Liver (tissue), 9 donors: ENCODE data around the gene BRF1. TPM values are rescaled to one million over a fixed set of nuclear protein-coding genes. Genes with fewer than 3 reads are reported as not detected.

Experiments
- DNase-seq: peaks from one replicate; pipeline ENCODE4 v3.0.0-alpha.2; 2017; ENCODE audit warnings: low spot score
- H3K27ac ChIP-seq, 2 donors: one replicate each; pipeline ENCODE4 v1.7.0; 2013; ENCODE audit warnings: inconsistent platforms in 2 of 2, low read length in 2 of 2, control low read depth in 1 of 2, low read depth in 1 of 2, mild to moderate bottlenecking in 1 of 2
- H3K27me3 ChIP-seq, 4 donors: one replicate each; pipeline versions ENCODE4 v1.6.1 to v1.7.0; 2013; ENCODE audit warnings: low read length in 3 of 4, inconsistent platforms in 1 of 4, mild to moderate bottlenecking in 1 of 4, moderate library complexity in 1 of 4; ENCODE audit not compliant: control insufficient read depth in 4 of 4, insufficient read depth in 4 of 4
- H3K36me3 ChIP-seq, 4 donors: one replicate each; pipeline versions ENCODE4 v1.6.1 to v1.7.0; 2013; ENCODE audit warnings: low read length in 3 of 4, mild to moderate bottlenecking in 3 of 4, low read depth in 1 of 4, moderate library complexity in 1 of 4; ENCODE audit not compliant: control insufficient read depth in 4 of 4, insufficient read depth in 3 of 4
- H3K4me1 ChIP-seq, 4 donors: one replicate each; pipeline versions ENCODE4 v1.6.1 to v1.7.0; 2013; ENCODE audit warnings: low read length in 3 of 4, mild to moderate bottlenecking in 3 of 4, moderate library complexity in 1 of 4; ENCODE audit not compliant: control insufficient read depth in 4 of 4, insufficient read depth in 4 of 4
- H3K4me3 ChIP-seq, 3 donors: one replicate each; pipeline versions ENCODE4 v1.6.1 to v1.7.0; 2013; ENCODE audit warnings: low read length in 3 of 3, control low read depth in 1 of 3, low read depth in 1 of 3, mild to moderate bottlenecking in 1 of 3
- H3K9ac ChIP-seq, 2 donors: one replicate each; pipeline ENCODE4 v1.7.0; 2013; ENCODE audit warnings: low read length in 2 of 2, mild to moderate bottlenecking in 2 of 2, moderate library complexity in 2 of 2, control low read depth in 1 of 2, low read depth in 1 of 2
- H3K9me3 ChIP-seq, 4 donors: one replicate each; pipeline versions ENCODE4 v1.6.1 to v1.7.0; 2013; ENCODE audit warnings: low read length in 3 of 4; ENCODE audit not compliant: control insufficient read depth in 4 of 4
- ATF3 ChIP-seq: IDR thresholded peaks from 2 replicates; pipeline ENCODE4 v1.6.1; 2016; ENCODE audit warnings: antibody characterized with exemption
- CTCF ChIP-seq: fragments of 150-350 bp; IDR thresholded peaks from 2 replicates; pipeline ENCODE4 v1.5.1; 2017; ENCODE audit warnings: improper control_type of control experiment, low read depth, low read length; ENCODE audit not compliant: missing input control
- EGR1 ChIP-seq, 2 donors: IDR thresholded peaks; 2 replicates each; pipeline ENCODE4 v1.6.1; 2016 to 2018; ENCODE audit warnings: antibody characterized with exemption in 2 of 2, low read depth in 2 of 2
- FOXA1 ChIP-seq: IDR thresholded peaks from 2 replicates; pipeline ENCODE4 v1.6.1; 2016; ENCODE audit warnings: antibody characterized with exemption
- GABPA ChIP-seq, 2 donors: IDR thresholded peaks in 1 of 2; conservative IDR thresholded peaks in 1 of 2; 2 replicates each; pipeline ENCODE4 v1.6.1; 2016; ENCODE audit warnings: antibody characterized with exemption in 2 of 2, mild to moderate bottlenecking in 1 of 2, moderate library complexity in 1 of 2
- HNF4A ChIP-seq, 2 donors: conservative IDR thresholded peaks; 2 replicates each; pipeline ENCODE4 v1.6.1; 2016; ENCODE audit warnings: antibody characterized with exemption in 2 of 2, mild to moderate bottlenecking in 2 of 2
- HNF4G ChIP-seq: IDR thresholded peaks from 2 replicates; pipeline ENCODE4 v1.6.1; 2016; ENCODE audit warnings: antibody characterized with exemption
- JUND ChIP-seq, 2 donors: IDR thresholded peaks; 2 replicates each; pipeline ENCODE4 v1.6.1; 2016; ENCODE audit warnings: antibody characterized with exemption in 2 of 2
- MAX ChIP-seq: IDR thresholded peaks from 2 replicates; pipeline ENCODE4 v1.6.1; 2016; ENCODE audit warnings: antibody characterized with exemption
- REST ChIP-seq: IDR thresholded peaks from 2 replicates; pipeline ENCODE4 v1.6.1; 2016; ENCODE audit warnings: antibody characterized with exemption, mild to moderate bottlenecking
- RXRA ChIP-seq, 2 donors: IDR thresholded peaks; 2 replicates each; pipeline ENCODE4 v1.6.1; 2017 to 2018; ENCODE audit warnings: antibody characterized with exemption in 2 of 2, mild to moderate bottlenecking in 1 of 2
- SP1 ChIP-seq: IDR thresholded peaks from 2 replicates; pipeline ENCODE4 v1.6.1; 2018; ENCODE audit warnings: antibody characterized with exemption, mild to moderate bottlenecking
- TAF1 ChIP-seq: conservative IDR thresholded peaks from 2 replicates; pipeline ENCODE4 v1.6.1; 2016; ENCODE audit warnings: antibody characterized with exemption, mild to moderate bottlenecking
- YY1 ChIP-seq: IDR thresholded peaks from 2 replicates; pipeline ENCODE4 v1.6.1; 2016; ENCODE audit warnings: antibody characterized with exemption, mild to moderate bottlenecking
- WGBS: extraction: QIAGEN DNeasy Blood & Tissue Kit; methylation state at CpG from one replicate; pipeline ENCODE4 v1.1.7; 2013; 5-methylcytosine and 5-hydroxymethylcytosine counted together
- polyA plus RNA-seq, 2 donors: library from polyadenylated mRNA; stranded (reverse) in 1 of 2; unstranded in 1 of 2; fragments of 200-250 nt in 1 of 2; fragments of >200 nt in 1 of 2; fragmentation: Nextera tagmentation in 1 of 2; extraction: Ambion mirVana in 1 of 2; gene quantifications; one replicate each; pipeline versions ENCODE4 v1.2.1 to v1.2.3, GENCODE V29; 2013 to 2015
- total RNA-seq, 2 donors: library from RNA; depleted of rRNA; stranded (reverse); fragments of >200 nt; gene quantifications; one replicate each; pipeline ENCODE4 v1.2.3, GENCODE V29; 2014
- donor health status: healthy.
- donor health status: healthy.
- donor health status: healthy.
- donor health status: healthy.
- donor health status: healthy.

BRF1 gene
- total and polyA plus RNA-seq, 4 donors = 4.6 to 24.1 (median 10.6) TPM

- TF ChIP-seq EGR1 (IDR thresholded peaks at IDR 0.05; ENCODE audit: low read depth in 2 of 2) = no peak
- no peak for TF ChIP-seq TAF1
- no peak for TF ChIP-seq YY1
- no peak for TF ChIP-seq ATF3
- no peak for TF ChIP-seq HNF4A (conservative IDR thresholded peaks at IDR 0.05)
- TF ChIP-seq JUND (IDR thresholded peaks at IDR 0.05) = no peak
Measured at GRCh38 chr14:105221598-105222178, 79.1 kb downstream of the BRF1 start (continued).

GRCh38 chr14:105220699-105221597 is 79.9 kb downstream of the BRF1 start:
- Histone ChIP-seq H3K9me3 (no peaks in the 10 kb centered on the region), H3K27ac (no peak overlapping the region)

More at GRCh38 chr14:105220699-105221597, 79.9 kb downstream of the BRF1 start:
- WGBS = 79% methylated on average over 29 of the region's 29 CpGs
- Histone ChIP-seq H3K36me3 (peaks cover 1 to 34% (median 7%) of the 10 kb centered on the region in 4 donors), H3K27me3 (no peaks in the 10 kb centered on the region), H3K4me1 (peaks cover 0 to 9% (median 5%) of the 10 kb centered on the region in 4 donors), H3K9ac (no peak overlapping the region), H3K4me3 (no peak overlapping the region)
- no peak for TF ChIP-seq FOXA1
- no peak for TF ChIP-seq REST
- no peak for TF ChIP-seq TAF1
- TF ChIP-seq SP1 = no peak
- no peak for TF ChIP-seq GABPA (IDR thresholded peaks at IDR 0.05 in 1 of 2, conservative IDR thresholded peaks at IDR 0.05 in 1 of 2)
- TF ChIP-seq YY1 = no peak
- no peak for TF ChIP-seq HNF4G
- no peak for TF ChIP-seq MAX
- no peak for TF ChIP-seq RXRA (IDR thresholded peaks at IDR 0.05)
- no peak for TF ChIP-seq CTCF
- DNase-seq = no peak
